ENCODE data around the gene SRRM3.

DNA sequence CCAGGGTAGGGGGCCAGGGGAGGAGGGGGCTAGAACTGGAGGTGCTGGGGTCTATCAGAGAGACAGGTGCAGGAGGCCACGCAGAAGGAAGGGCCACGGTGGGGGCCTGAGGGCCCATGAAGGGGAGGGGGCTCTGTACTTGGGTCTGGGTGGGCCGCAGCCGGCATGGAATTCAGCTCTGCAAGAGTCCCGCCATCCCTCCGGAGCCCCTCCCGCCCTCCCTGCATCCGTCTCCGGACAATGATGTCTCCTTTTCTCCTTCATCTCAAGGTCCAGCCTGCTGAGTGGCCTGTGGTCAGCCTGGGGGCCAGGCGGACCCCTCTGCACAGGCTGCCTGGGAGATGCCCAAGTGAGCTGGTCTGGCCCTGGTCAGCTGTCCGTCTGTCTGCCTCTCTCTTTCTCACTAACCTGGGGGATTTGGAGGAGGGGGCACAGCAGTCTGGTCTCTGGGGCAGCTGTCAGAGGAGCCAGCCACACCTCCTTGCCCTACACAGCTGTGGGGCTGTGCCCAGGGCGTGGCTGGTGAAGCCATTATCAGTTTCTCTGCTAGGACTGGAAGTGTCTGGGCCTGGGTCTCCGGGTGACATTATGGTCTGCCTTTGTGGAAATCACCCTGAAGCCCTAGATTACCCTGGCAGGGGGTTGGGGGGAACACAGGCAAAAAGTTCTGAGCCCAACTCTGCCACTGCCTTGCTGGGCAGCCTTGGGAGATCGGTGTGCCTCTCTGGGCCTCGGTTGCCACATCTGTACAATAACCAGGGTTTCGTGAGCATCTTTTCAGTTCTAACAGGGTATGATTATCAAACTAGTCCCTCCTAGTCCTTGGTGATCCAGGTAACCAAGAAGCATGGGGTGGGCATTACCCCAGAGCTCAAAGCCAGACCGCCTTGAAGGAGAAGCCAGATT lies 81.8 kb downstream of the SRRM3 start:
- TF ChIP-seq CTCF (IDR thresholded peaks at IDR 0.05), result no peak
- TF ChIP-seq POLR2A (IDR thresholded peaks at IDR 0.05), result no peak

Measured in esophagus squamous epithelium (tissue), 4 donors.